Naive B cell (primary cell): Measurements from ENCODE around the gene GPR6. TPM values are rescaled to one million over a fixed set of nuclear protein-coding genes. Genes with fewer than 3 reads are reported as not detected.
A peak's percentile ranks its signal among the peaks of the same experiment; 100 is the strongest.

Source experiments
- ATAC-seq, 2 donors: fragments of 150-1000 bp; cut with Tn5 transposase; 2 replicates each; pipeline ENCODE4 v1.10.0; 2021; ENCODE audit warnings: low read depth in 2 of 2, mild to moderate bottlenecking in 2 of 2, moderate library complexity in 2 of 2
- DNase-seq: peaks from one replicate; pipeline ENCODE4 v3.0.0; 2022
- H3K27ac Mint-ChIP-seq, 6 donors: one replicate each; pipeline ENCODE4 v1.8.0; 2020 to 2022; ENCODE audit warnings: mild to moderate bottlenecking in 6 of 6, mixed read lengths in 6 of 6, moderate library complexity in 5 of 6, inconsistent platforms in 2 of 6
- H3K27me3 Mint-ChIP-seq, 3 donors: one replicate each; pipeline ENCODE4 v1.8.0; 2021 to 2022; ENCODE audit warnings: mixed read lengths in 3 of 3, mild to moderate bottlenecking in 1 of 3
- H3K36me3 Mint-ChIP-seq, 2 donors: one replicate each; pipeline ENCODE4 v1.8.0; 2020 to 2022; ENCODE audit warnings: mixed read lengths in 2 of 2, inconsistent platforms in 1 of 2, mild to moderate bottlenecking in 1 of 2
- H3K4me1 Mint-ChIP-seq, 3 donors: one replicate each; pipeline ENCODE4 v1.8.0; 2020 to 2022; ENCODE audit warnings: mixed read lengths in 3 of 3, inconsistent platforms in 1 of 3, mild to moderate bottlenecking in 1 of 3, moderate library complexity in 1 of 3
- H3K4me3 Mint-ChIP-seq, 8 donors: one replicate each; pipeline ENCODE4 v1.8.0; 2020 to 2022; ENCODE audit warnings: mild to moderate bottlenecking in 8 of 8, mixed read lengths in 8 of 8, moderate library complexity in 8 of 8, inconsistent platforms in 2 of 8
- H3K9me3 Mint-ChIP-seq, 7 donors: one replicate each; pipeline ENCODE4 v1.8.0; 2020 to 2022; ENCODE audit warnings: mixed read lengths in 7 of 7, mild to moderate bottlenecking in 5 of 7, inconsistent platforms in 2 of 7, moderate library complexity in 1 of 7
- polyA plus RNA-seq, 6 donors: library from polyadenylated mRNA; unstranded; fragments of 300-500 nt; fragmentation: Illumina TruSeq; gene quantifications; one replicate each; pipeline ENCODE4 v1.2.3, GENCODE V29; 2021; ENCODE audit warnings: low read depth in 6 of 6

GPR6 gene
- polyA plus RNA-seq, 6 donors from 2014 or later, result not detected

DNA sequence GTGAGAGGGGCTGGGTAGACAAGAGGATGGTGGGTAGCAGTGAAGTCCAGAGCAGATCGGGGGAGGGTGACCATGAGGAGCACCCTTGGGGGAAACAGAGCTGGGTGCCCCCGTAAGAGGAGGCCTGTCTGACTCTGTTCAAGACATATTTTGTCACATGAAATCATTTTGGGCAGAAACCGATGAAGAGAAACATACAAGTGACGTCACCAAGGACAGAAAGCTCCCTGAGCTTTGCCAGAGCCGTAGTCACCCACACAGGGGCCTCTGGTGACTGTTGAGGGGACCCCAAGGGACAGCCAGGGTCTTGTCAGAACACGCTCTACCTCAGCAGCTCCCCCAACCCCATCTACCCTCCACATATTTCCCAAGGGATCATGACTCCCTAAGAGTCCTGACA, 39.2 kb downstream of the GPR6 start:
- no peak for ATAC-seq
- Mint-ChIP-seq H3K4me3 (no peak overlapping the region), H3K9me3 (peaks cover 0 to 2% (median 0%) of the 10 kb centered on the region in 7 donors), H3K27ac (peak overlapping the region in 2 of 6 donors; percentile 43 to 73), H3K27me3 (peaks cover 0 to 15% (median 3%) of the 10 kb centered on the region in 3 donors), H3K4me1 (peaks cover 14 to 24% (median 18%) of the 10 kb centered on the region in 3 donors), H3K36me3 (peaks cover 6% of the 10 kb centered on the region in 2 donors)
- no peak for DNase-seq

DNA sequence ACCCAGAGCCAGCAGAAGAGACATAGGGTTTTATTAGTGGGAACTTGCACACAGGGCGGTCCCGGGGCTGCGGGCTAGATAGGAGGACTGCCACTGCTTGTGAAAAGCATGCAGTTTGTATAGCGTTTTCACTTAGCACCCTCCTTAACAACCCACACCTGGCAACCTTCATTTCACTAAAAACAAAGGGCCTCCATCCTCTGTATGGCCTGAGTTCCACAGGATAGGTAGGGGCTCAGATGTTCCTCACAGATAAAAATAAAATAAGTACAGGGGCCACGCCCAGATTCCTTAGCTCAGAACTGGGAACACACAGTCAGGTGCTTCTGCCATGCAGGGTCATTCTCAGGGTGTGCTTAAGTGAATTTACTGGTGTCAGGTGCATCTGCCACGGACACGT, 39.8 kb downstream of the GPR6 start:
- DNase-seq (no peak), ATAC-seq (no peak)
- Mint-ChIP-seq H3K4me3 (no peak overlapping the region), H3K36me3 (peaks cover 5 to 6% of the 10 kb centered on the region in 2 donors), H3K4me1 (peaks cover 14 to 24% (median 18%) of the 10 kb centered on the region in 3 donors), H3K9me3 (no peaks in the 10 kb centered on the region), H3K27ac (peak overlapping the region in 2 of 6 donors; percentile 28 to 42), H3K27me3 (peaks cover 0 to 15% (median 3%) of the 10 kb centered on the region in 3 donors)

- no peak overlapping the region for H3K27ac Mint-ChIP-seq
- no peaks in the 10 kb centered on the region for H3K9me3 Mint-ChIP-seq
- H3K36me3 Mint-ChIP-seq, result peaks cover 3 to 5% of the 10 kb centered on the region in 2 donors
- peaks cover 0 to 12% (median 2%) of the 10 kb centered on the region in 3 donors for H3K27me3 Mint-ChIP-seq
- DNase-seq, result no peak
- no peak for ATAC-seq
- H3K4me3 Mint-ChIP-seq, result peak overlapping the region in 1 of 8 donors; percentile 1
- H3K4me1 Mint-ChIP-seq, result peaks cover 14 to 24% (median 18%) of the 10 kb centered on the region in 3 donors
Measured at GRCh38 chr6:110018486-110018885, 40.4 kb downstream of the GPR6 start.

GRCh38 chr6:110020888-110021287, 42.8 kb downstream of the GPR6 start:
- ATAC-seq (peak; percentile 71 to 90), DNase-seq (peak; percentile 29)
- H3K27ac Mint-ChIP-seq, result peak overlapping the region in 2 of 6 donors; percentile 55 to 71
- peaks cover 0 to 8% (median 0%) of the 10 kb centered on the region in 3 donors for H3K27me3 Mint-ChIP-seq
- H3K4me3 Mint-ChIP-seq, result peak overlapping the region in 7 of 8 donors; percentile 10 to 85 (median 62)
- H3K9me3 Mint-ChIP-seq, result peaks cover 0 to 8% (median 2%) of the 10 kb centered on the region in 7 donors
- H3K4me1 Mint-ChIP-seq, result peaks cover 14 to 24% (median 18%) of the 10 kb centered on the region in 3 donors
- peaks cover 0 to 5% of the 10 kb centered on the region in 2 donors for H3K36me3 Mint-ChIP-seq

DNA sequence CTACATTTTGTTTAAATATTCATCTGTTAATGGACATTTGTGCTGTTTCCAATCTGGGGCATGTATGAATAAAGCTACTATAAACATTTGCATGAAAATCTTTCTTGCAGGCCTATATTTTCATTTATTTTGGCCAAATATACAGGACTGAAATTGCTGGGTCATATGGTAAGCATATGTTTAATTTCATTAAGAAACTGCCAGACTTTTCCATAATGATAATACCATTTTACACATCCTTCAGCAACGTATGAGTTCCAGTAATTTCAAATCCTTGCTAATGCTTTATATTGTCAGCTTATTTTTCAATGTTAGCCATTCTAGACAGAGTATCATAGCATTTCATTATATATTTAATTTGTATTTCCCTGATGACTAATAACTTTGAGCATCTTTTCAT, 51.0 kb downstream of the GPR6 start:
- H3K36me3 Mint-ChIP-seq, result no peaks in the 10 kb centered on the region
- no peak overlapping the region for H3K27ac Mint-ChIP-seq
- no peak overlapping the region for H3K4me3 Mint-ChIP-seq
- no peaks in the 10 kb centered on the region for H3K27me3 Mint-ChIP-seq
- DNase-seq (no peak), ATAC-seq (no peak)
- H3K9me3 Mint-ChIP-seq, result peaks cover 0 to 9% (median 2%) of the 10 kb centered on the region in 7 donors
- H3K4me1 Mint-ChIP-seq, result no peaks in the 10 kb centered on the region

Other genes starting within 250 kb of the GPR6 start
- 10 to 100 TPM in 3 of 6 donors, 1 to 10 TPM in 3; 6.9 to 21.6 (median 11.2) TPM for gene WASF1, start 201.4 kb downstream of the GPR6 start, polyA plus RNA-seq
- gene CDC40, start 202.1 kb downstream of the GPR6 start, polyA plus RNA-seq, result 10 to 100 TPM; 36.8 to 56.8 (median 48.8) TPM